ENCODE results near the gene CD48.

CD48 gene

GRCh38 chr1:160742428-160743127 lies 31.0 kb upstream of the CD48 start:
- DNase-seq (ENCODE audit: low spot score), result no peak
- no peak for TF ChIP-seq CTCF (IDR thresholded peaks at IDR 0.05)
- H3K27ac ChIP-seq, result no peak overlapping the region
- H3K4me3 ChIP-seq, result no peak overlapping the region

GRCh38 chr1:160741612-160742348 lies 30.2 kb upstream of the CD48 start:
- Histone ChIP-seq H3K27ac (no peak overlapping the region), H3K4me3 (no peak overlapping the region)
- DNase-seq (ENCODE audit: low spot score), result no peak
- TF ChIP-seq CTCF (IDR thresholded peaks at IDR 0.05), result no peak

- TF ChIP-seq CTCF (IDR thresholded peaks at IDR 0.05), result no peak
- Histone ChIP-seq H3K4me3 (no peak overlapping the region), H3K27ac (no peak overlapping the region)
- no peak for DNase-seq (ENCODE audit: low spot score)
These were observed 29.5 kb upstream of the CD48 start for GRCh38 chr1:160741092-160741501.

GRCh38 chr1:160740133-160740688 lies 28.6 kb upstream of the CD48 start:
- H3K27ac ChIP-seq, result no peak overlapping the region
- TF ChIP-seq CTCF (IDR thresholded peaks at IDR 0.05), result no peak
- H3K4me3 ChIP-seq, result no peak overlapping the region
- no peak for DNase-seq (ENCODE audit: low spot score)

GRCh38 chr1:160739098-160739511 lies 27.5 kb upstream of the CD48 start, which contains the start of gene SLAMF7:
Gene SLAMF7 (plus strand): TSS chr1:160739247. CDS start chr1:160739302, 55 bp downstream.
- Histone ChIP-seq H3K27ac (no peak within 1 kb of the TSS), H3K4me3 (no peak within 1 kb of the TSS)
- no peak for DNase-seq (ENCODE audit: low spot score)
- no peak for TF ChIP-seq CTCF (IDR thresholded peaks at IDR 0.05)

- TF ChIP-seq CTCF (IDR thresholded peaks at IDR 0.05), result no peak
- Histone ChIP-seq H3K4me3 (no peak overlapping the region), H3K27ac (no peak overlapping the region)
- DNase-seq (ENCODE audit: low spot score), result no peak
These were observed 26.6 kb upstream of the CD48 start for GRCh38 chr1:160738271-160738670.
